ENCODE measurements around the gene CTNND2.
"Not testable (repeated sequence)": the region's sequence is repeated elsewhere in the genome, so short reads cannot be mapped to it uniquely, and the experiment has no call there.

Gene CTNND2

GRCh38 chr5:11620172-11620571 lies 284.1 kb downstream of the CTNND2 start:
- Histone ChIP-seq H3K27ac (ENCODE audit: low read length) (no peak overlapping the region), H3K4me1 (ENCODE audit: insufficient read depth, low read length) (no peaks in the 10 kb centered on the region), H4K20me1 (ENCODE audit: insufficient read depth, low read length) (no peaks in the 10 kb centered on the region), H3K9ac (ENCODE audit: low read depth, low read length) (no peak overlapping the region), H3K9me3 (ENCODE audit: insufficient read depth, low read length, severe bottlenecking) (peaks cover 2% of the 10 kb centered on the region), H2AFZ (ENCODE audit: low read depth, low read length) (no peak overlapping the region), H3K27me3 (ENCODE audit: insufficient read depth, low read length, poor library complexity) (no peaks in the 10 kb centered on the region), H3K4me2 (ENCODE audit: insufficient read depth, low read length) (no peak overlapping the region), H3K4me3 (ENCODE audit: low read depth in 1 of 2, low read length in 2 of 2) (no peak overlapping the region), H3K36me3 (ENCODE audit: insufficient read depth, low read length) (no peaks in the 10 kb centered on the region), H3K79me2 (ENCODE audit: insufficient read depth, low read length) (no peaks in the 10 kb centered on the region)
- ATAC-seq (ENCODE audit: insufficient read depth, low read depth) (no peak), DNase-seq (no peak)
- TF ChIP-seq EZH2 (IDR thresholded peaks at IDR 0.05; ENCODE audit: borderline replicate concordance, low read depth, low read length, severe bottlenecking) (no peak), CTCF (IDR thresholded peaks at IDR 0.05; ENCODE audit: borderline replicate concordance, extremely low read depth, low read length, poor library complexity, severe bottlenecking) (no peak)

- H3K9me3 ChIP-seq (ENCODE audit: insufficient read depth, low read length, severe bottlenecking): peaks cover 2% of the 10 kb centered on the region
- no peaks in the 10 kb centered on the region for H3K27me3 ChIP-seq (ENCODE audit: insufficient read depth, low read length, poor library complexity)
- no peak overlapping the region for H2AFZ ChIP-seq (ENCODE audit: low read depth, low read length)
- no peaks in the 10 kb centered on the region for H3K79me2 ChIP-seq (ENCODE audit: insufficient read depth, low read length)
- no peak overlapping the region for H3K4me2 ChIP-seq (ENCODE audit: insufficient read depth, low read length)
- no peak overlapping the region for H3K4me3 ChIP-seq (ENCODE audit: low read depth in 1 of 2, low read length in 2 of 2)
- H3K4me1 ChIP-seq (ENCODE audit: insufficient read depth, low read length): no peaks in the 10 kb centered on the region
- no peak overlapping the region for H3K27ac ChIP-seq (ENCODE audit: low read length)
- H3K9ac ChIP-seq (ENCODE audit: low read depth, low read length): no peak overlapping the region
- no peaks in the 10 kb centered on the region for H3K36me3 ChIP-seq (ENCODE audit: insufficient read depth, low read length)
- no peaks in the 10 kb centered on the region for H4K20me1 ChIP-seq (ENCODE audit: insufficient read depth, low read length)
- ATAC-seq (ENCODE audit: insufficient read depth, low read depth) (no peak), DNase-seq (no peak)
- TF ChIP-seq EZH2 (IDR thresholded peaks at IDR 0.05; ENCODE audit: borderline replicate concordance, low read depth, low read length, severe bottlenecking) (no peak), CTCF (IDR thresholded peaks at IDR 0.05; ENCODE audit: borderline replicate concordance, extremely low read depth, low read length, poor library complexity, severe bottlenecking) (peak; percentile 21)
Measured at GRCh38 chr5:11619339-11620024, 284.8 kb downstream of the CTNND2 start.

GRCh38 chr5:11617080-11617479 lies 287.2 kb downstream of the CTNND2 start:
- no peaks in the 10 kb centered on the region for H3K36me3 ChIP-seq (ENCODE audit: insufficient read depth, low read length)
- H3K4me1 ChIP-seq (ENCODE audit: insufficient read depth, low read length): no peaks in the 10 kb centered on the region
- no peak overlapping the region for H3K27ac ChIP-seq (ENCODE audit: low read length)
- TF ChIP-seq EZH2 (IDR thresholded peaks at IDR 0.05; ENCODE audit: borderline replicate concordance, low read depth, low read length, severe bottlenecking): no peak
- no peak for TF ChIP-seq CTCF (IDR thresholded peaks at IDR 0.05; ENCODE audit: borderline replicate concordance, extremely low read depth, low read length, poor library complexity, severe bottlenecking)
- no peak overlapping the region for H3K9ac ChIP-seq (ENCODE audit: low read depth, low read length)
- H3K79me2 ChIP-seq (ENCODE audit: insufficient read depth, low read length): no peaks in the 10 kb centered on the region
- no peaks in the 10 kb centered on the region for H3K27me3 ChIP-seq (ENCODE audit: insufficient read depth, low read length, poor library complexity)
- no peaks in the 10 kb centered on the region for H4K20me1 ChIP-seq (ENCODE audit: insufficient read depth, low read length)
- DNase-seq: no peak
- H3K9me3 ChIP-seq (ENCODE audit: insufficient read depth, low read length, severe bottlenecking): no peaks in the 10 kb centered on the region
- H3K4me3 ChIP-seq (ENCODE audit: low read depth in 1 of 2, low read length in 2 of 2): no peak overlapping the region
- no peak overlapping the region for H3K4me2 ChIP-seq (ENCODE audit: insufficient read depth, low read length)
- no peak for ATAC-seq (ENCODE audit: insufficient read depth, low read depth)
- no peak overlapping the region for H2AFZ ChIP-seq (ENCODE audit: low read depth, low read length)

GRCh38 chr5:11616624-11617023 lies 287.6 kb downstream of the CTNND2 start:
- not testable (repeated sequence) for H3K9ac ChIP-seq (ENCODE audit: low read depth, low read length); H3K36me3 ChIP-seq (ENCODE audit: insufficient read depth, low read length); DNase-seq; H3K9me3 ChIP-seq (ENCODE audit: insufficient read depth, low read length, severe bottlenecking); H3K4me1 ChIP-seq (ENCODE audit: insufficient read depth, low read length); H3K27me3 ChIP-seq (ENCODE audit: insufficient read depth, low read length, poor library complexity); H3K79me2 ChIP-seq (ENCODE audit: insufficient read depth, low read length); ATAC-seq (ENCODE audit: insufficient read depth, low read depth); H2AFZ ChIP-seq (ENCODE audit: low read depth, low read length); H4K20me1 ChIP-seq (ENCODE audit: insufficient read depth, low read length); H3K27ac ChIP-seq (ENCODE audit: low read length); H3K4me2 ChIP-seq (ENCODE audit: insufficient read depth, low read length); H3K4me3 ChIP-seq (ENCODE audit: low read depth in 1 of 2, low read length in 2 of 2)

Measured in DND-41 (cell line).